HG03097 (cell line): Measurements from ENCODE around the gene MYLK4.
A peak's percentile ranks its signal among the peaks of the same experiment; 100 is the strongest.

ENCODE experiments used
- ATAC-seq: cut with Tn5 transposase; IDR thresholded peaks from one replicate; pipeline ENCODE4 v1.9.1; 2021; ENCODE audit not compliant: unreplicated experiment, low FRiP score

MYLK4 gene

GRCh38 chr6:2636672-2637071, 114.0 kb downstream of the MYLK4 start:
- ATAC-seq = no peak

GRCh38 chr6:2635911-2636310, 114.8 kb downstream of the MYLK4 start:
- no peak for ATAC-seq

GRCh38 chr6:2634139-2634964, 116.4 kb downstream of the MYLK4 start:
- peak; percentile 90 for ATAC-seq

DNA sequence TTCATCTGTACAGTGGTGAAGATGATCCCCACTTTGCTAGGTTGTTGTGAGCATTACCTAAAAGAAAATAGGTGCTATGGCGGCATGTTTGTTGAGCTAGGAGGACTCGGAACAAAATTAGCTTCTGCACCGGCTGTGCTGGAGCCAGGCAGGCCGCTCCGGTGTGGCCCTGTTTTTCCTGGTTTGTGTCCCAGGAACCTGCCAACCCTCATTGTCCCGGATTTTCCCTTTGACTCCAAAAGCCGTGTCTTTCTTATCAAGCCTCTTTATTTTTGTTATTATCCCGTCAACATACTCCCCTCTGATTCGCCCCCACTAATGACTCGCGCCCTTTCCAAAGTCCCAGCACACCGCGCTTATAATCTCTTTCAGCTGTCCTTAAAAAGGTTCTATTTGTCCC, 117.0 kb downstream of the MYLK4 start:
- no peak for ATAC-seq

DNA sequence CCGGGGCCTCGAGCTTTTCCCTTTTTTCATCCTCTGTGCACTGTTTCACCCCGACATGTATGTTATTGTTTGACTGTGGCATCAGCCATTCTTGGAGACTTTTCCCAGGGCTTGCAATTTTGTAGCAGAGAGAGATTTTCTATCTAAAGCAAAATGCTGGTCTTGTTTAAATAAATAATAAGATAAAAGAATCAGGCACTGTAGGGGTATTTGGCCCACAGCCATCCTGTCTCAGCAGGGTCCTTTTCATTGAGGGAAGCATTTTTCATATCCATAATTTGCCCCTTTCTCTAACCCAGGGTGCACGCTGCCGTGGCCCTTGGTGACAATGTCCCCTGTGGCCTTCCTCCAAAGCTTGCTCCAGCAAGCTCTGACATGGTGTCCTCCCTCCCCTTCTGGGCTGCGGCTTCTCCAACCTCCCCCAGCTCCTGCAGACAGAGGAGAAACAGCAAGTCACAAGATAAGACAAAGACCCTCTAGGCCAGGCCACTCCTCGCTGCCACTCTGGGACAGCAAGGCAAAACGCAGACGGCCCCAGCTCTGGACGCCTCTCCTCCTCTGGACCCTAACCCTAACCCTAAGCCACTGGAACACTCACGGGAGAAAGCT, 117.6 kb downstream of the MYLK4 start:
- ATAC-seq = no peak

DNA sequence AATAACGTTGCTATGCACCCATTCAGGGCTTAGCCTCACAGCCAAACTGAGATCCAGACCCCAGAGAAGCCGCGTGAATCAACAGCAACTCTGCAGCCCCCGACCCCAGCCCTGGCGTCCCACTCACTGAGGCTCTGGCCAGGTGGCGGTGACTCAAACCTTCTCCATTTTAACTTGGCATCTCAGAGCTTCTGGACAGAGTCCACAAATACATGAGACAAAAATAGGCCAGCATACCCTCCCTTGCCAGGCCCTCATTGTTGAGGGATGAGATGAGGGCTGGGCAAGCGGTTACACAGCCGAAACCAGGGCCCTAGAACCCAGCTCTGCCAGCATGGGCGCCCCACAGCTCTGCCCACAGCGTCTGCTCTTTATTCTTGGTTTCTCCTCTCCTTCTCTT, 118.4 kb downstream of the MYLK4 start:
- ATAC-seq = no peak

GRCh38 chr6:2630891-2631571, 119.7 kb downstream of the MYLK4 start:
- ATAC-seq = no peak

DNA sequence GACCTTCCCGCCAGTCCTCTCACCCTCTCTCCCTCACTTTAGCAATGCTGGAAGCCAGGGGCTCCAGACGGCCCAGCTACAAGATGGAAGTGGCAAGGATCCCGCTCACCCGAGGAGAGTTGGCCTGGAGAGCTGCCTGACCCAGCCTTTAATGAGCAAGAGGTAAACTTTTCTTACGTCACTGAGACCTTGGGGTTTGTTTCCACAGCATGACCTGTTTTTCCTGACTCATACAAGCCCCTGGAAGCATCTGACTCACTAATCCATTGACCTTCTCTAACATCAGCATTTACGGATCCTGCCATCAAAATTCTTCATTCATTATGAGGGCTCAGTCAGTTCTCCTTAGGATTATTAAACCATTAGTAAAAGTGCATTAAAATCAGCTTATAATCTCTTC, 120.4 kb downstream of the MYLK4 start:
- no peak for ATAC-seq

- no peak for ATAC-seq
Measured at GRCh38 chr6:2626401-2626800, 124.3 kb downstream of the MYLK4 start.

DNA sequence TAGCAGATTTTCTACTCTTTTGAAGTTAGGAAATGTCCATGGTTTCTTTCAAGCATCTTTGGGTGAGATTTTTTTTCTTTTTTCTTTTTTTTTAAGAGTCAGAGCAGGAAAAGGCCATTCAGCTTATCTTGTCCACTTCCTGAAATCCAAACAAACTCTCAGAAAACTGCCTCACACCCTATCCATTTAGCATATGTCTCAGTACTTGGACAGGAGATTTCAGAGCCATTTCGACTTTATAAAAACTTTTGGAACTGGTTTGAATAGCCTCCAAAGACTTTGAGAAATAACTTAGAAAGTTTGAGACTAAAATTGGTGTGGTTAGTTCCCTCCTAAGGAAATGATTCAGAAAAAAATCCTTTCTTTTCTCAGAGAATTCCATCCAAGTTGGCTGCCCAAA, 125.1 kb downstream of the MYLK4 start:
- ATAC-seq = no peak

DNA sequence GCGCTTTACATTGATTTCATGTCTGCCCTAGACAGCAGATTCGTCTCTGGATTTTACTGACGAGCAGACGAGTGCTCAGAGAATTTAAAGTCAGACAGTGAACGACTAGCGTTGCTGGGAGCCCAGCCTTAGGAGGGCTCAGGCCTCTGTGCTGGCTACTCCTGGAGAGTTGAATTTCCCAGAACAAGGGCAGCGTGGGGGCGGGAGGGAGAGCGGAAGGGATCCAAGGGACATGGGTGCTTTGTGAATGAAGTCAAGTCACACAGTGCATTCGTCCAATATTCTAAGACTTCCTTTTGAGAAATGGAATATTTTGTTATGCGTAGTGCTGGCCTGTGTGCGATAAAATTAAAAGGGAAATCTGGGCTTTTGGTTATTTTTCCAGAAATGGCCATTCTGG, 126.5 kb downstream of the MYLK4 start:
- ATAC-seq = no peak

GRCh38 chr6:2623295-2623694, 127.4 kb downstream of the MYLK4 start:
- ATAC-seq = no peak

- no peak for ATAC-seq
Measured at GRCh38 chr6:2622671-2623070, 128.1 kb downstream of the MYLK4 start.

- no peak for ATAC-seq
Measured at GRCh38 chr6:2619651-2620050, 131.1 kb downstream of the MYLK4 start.

- no peak for ATAC-seq
Measured at GRCh38 chr6:2617729-2618128, 133.0 kb downstream of the MYLK4 start.

- no peak for ATAC-seq
Measured at GRCh38 chr6:2616811-2617210, 133.9 kb downstream of the MYLK4 start.

GRCh38 chr6:2615251-2615650, 135.5 kb downstream of the MYLK4 start:
- no peak for ATAC-seq

- no peak for ATAC-seq
Measured at GRCh38 chr6:2614846-2615245, 135.9 kb downstream of the MYLK4 start.

DNA sequence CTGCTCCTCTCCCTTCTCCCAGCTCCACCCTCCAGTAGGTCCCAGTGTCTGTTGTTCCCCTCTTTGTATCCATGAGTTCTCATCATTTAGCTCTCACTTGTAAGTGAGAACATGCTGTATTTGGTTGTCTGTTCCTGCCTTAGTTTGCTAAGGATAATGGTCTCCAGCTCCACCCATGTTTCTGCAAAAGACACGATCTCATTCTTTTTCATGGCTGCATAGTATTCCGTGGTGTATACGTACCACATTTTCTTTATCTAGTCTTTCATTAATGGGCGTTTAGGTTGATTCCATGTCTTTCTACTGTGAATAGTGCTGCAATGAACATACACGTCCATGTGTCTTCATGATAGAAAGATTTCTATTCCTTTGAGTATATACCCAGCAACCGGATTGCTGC, 136.6 kb downstream of the MYLK4 start:
- ATAC-seq = no peak
